Psoas muscle (tissue), 8 donors: ENCODE data around the gene CALCA. TPM values are rescaled to one million over a fixed set of nuclear protein-coding genes. Genes with fewer than 3 reads are reported as not detected.
"Not testable (repeated sequence)": the region's sequence is repeated elsewhere in the genome, so short reads cannot be mapped to it uniquely, and the experiment has no call there.

Source experiments
- ATAC-seq, 4 donors: fragments of 200-7000 bp; cut with Tn5 transposase; one replicate each; pipeline ENCODE4 v1.9.1; 2020; ENCODE audit warnings: moderate library complexity in 3 of 4, mild to moderate bottlenecking in 2 of 4
- DNase-seq, 2 donors: peaks; one replicate each; pipeline ENCODE4 v3.0.0-alpha.2; 2020
- H3K27ac ChIP-seq: fragments of 200-600 bp; one replicate; pipeline ENCODE4 v1.8.0; 2022
- H3K27me3 ChIP-seq, 3 donors: fragments of 200-600 bp in 1 of 3; one replicate each; pipeline versions ENCODE4 v1.6.1 to v1.8.0; 2013 to 2022; ENCODE audit warnings: low read length in 2 of 3, mild to moderate bottlenecking in 2 of 3, moderate library complexity in 1 of 3; ENCODE audit not compliant: insufficient read depth in 3 of 3
- H3K36me3 ChIP-seq, 2 donors: fragments of 200-600 bp in 1 of 2; one replicate each; pipeline versions ENCODE4 v1.6.1 to v1.8.0; 2013 to 2022; ENCODE audit warnings: low read depth in 1 of 2, mild to moderate bottlenecking in 1 of 2, moderate library complexity in 1 of 2; ENCODE audit not compliant: insufficient read depth in 1 of 2
- H3K4me1 ChIP-seq: fragments of 200-600 bp; one replicate; pipeline ENCODE4 v1.8.0; 2022
- H3K4me3 ChIP-seq: fragments of 200-600 bp; one replicate; pipeline ENCODE4 v1.8.0; 2022; ENCODE audit warnings: mild to moderate bottlenecking
- H3K9me3 ChIP-seq: fragments of 200-600 bp; one replicate; pipeline ENCODE4 v1.8.0; 2022
- WGBS, 3 donors: extraction: QIAGEN DNeasy Blood & Tissue Kit; methylation state at CpG; one replicate each; pipeline versions ENCODE4 v1.1.6 to v1.1.7; 2013; 5-methylcytosine and 5-hydroxymethylcytosine counted together
- intact Hi-C, 2 donors: fragments of 100-400 bp; cut with DNase I; formaldehyde crosslinking; loops; one replicate each; pipeline versions ENCODE4 v1.11.0 to v1.14.2; 2022
- polyA plus RNA-seq, 3 donors: library from polyadenylated mRNA; stranded (reverse); fragments of 200-250 nt; gene quantifications; one replicate each; pipeline ENCODE4 v1.2.3, GENCODE V29; 2013
- total RNA-seq, 4 donors: library from RNA; stranded (reverse); fragmentation: NEBNext Ultra II Directional in 2 of 4; extraction: Animal tissue kit (Norgen Biotek cat#: 25700) in 2 of 4; gene quantifications; one replicate each; pipeline versions ENCODE4 v1.2.1 to v1.2.4, GENCODE V29; 2021 to 2023
- TF ChIP-seq, protein P1 (sequence below): fragments of 200-600 bp; IDR thresholded peaks from one replicate; pipeline ENCODE4 v1.8.0; 2022; ENCODE audit warnings: antibody characterized with exemption
- donor health status: healthy with polysubstance abuse.
- donor health status: DM: no; HTN: no; CAD: no; lungs with moderate emphysema.
- donor health status: Bipolar disorder and iron deficiency.
- donor health status: healthy.
- donor health status: DM: yes; HTN: yes; CAD: no.
- donor health status: DM: no; HTN: no; CAD: no.
- donor health status: DM: no; HTN: no; CAD: no.
- donor health status: DM: yes; HTN: yes; CAD: no.

The CALCA gene
- total and polyA plus RNA-seq, 7 donors: 0.34 to 3.9 (median 3.0) TPM; not detected in 4

- no peak for ATAC-seq
- WGBS, 3 donors: 38 to 47% (median 42%) methylated on average over 5 of the region's 5 CpGs
- Histone ChIP-seq H3K36me3 (no peaks in the 10 kb centered on the region), H3K27me3 (no peaks in the 10 kb centered on the region), H3K27ac (no peak overlapping the region), H3K4me1 (no peaks in the 10 kb centered on the region), H3K4me3 (no peak overlapping the region), H3K9me3 (no peaks in the 10 kb centered on the region)
- intact Hi-C loops: no loop called here
- no peak for DNase-seq
- TF ChIP-seq, protein P1, sequence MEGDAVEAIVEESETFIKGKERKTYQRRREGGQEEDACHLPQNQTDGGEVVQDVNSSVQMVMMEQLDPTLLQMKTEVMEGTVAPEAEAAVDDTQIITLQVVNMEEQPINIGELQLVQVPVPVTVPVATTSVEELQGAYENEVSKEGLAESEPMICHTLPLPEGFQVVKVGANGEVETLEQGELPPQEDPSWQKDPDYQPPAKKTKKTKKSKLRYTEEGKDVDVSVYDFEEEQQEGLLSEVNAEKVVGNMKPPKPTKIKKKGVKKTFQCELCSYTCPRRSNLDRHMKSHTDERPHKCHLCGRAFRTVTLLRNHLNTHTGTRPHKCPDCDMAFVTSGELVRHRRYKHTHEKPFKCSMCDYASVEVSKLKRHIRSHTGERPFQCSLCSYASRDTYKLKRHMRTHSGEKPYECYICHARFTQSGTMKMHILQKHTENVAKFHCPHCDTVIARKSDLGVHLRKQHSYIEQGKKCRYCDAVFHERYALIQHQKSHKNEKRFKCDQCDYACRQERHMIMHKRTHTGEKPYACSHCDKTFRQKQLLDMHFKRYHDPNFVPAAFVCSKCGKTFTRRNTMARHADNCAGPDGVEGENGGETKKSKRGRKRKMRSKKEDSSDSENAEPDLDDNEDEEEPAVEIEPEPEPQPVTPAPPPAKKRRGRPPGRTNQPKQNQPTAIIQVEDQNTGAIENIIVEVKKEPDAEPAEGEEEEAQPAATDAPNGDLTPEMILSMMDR: peak; percentile 36
Observed at GRCh38 chr11:15006139-15006759, 34.1 kb upstream of the CALCA start.

DNA sequence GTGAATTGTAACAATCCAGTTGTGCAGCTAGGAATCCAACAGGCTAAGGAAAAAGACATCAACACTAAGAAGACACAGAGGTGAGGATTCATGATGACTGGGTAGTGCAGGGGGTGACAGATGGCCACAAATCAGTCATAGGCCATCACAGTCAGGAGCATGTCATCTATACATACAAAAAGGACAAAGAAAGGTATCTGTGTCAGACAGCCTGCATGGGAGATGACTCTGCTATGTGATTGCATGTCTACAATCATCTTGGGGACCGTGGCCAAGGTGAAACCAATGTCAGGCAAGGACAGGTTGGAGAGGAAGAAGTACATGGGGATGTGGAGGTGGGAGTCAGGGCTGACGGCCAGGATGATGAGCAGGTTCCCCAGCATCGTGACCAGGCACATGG lies 16.0 kb upstream of the CALCA start:
- H3K4me1 ChIP-seq, H3K4me3 ChIP-seq, DNase-seq, H3K27ac ChIP-seq, ATAC-seq, intact Hi-C loops, H3K9me3 ChIP-seq, H3K27me3 ChIP-seq, H3K36me3 ChIP-seq: not testable (repeated sequence)
- WGBS, 3 donors: 54 to 69% (median 61%) methylated on average over 3 of the region's 3 CpGs

DNA sequence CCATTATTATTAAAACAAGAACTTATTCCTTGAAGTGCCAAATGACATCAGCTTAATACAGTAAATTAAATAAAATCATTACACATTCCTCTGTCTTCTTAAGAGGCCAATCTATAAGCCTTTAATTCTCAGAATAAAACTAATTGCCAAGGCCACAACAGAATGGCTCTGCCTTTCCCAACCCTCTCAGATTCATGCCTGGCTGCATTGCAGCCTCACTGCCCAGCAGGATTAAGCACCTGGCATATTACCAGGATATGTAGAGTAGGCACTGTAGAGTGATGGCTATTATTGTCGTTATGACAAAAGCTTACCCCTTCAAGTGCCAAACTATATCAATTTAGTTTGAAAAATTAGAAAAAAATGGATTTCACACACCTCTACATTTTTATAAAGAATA lies 9.4 kb upstream of the CALCA start:
- DNase-seq: no peak
- H3K4me3 ChIP-seq: no peak overlapping the region
- no peaks in the 10 kb centered on the region for H3K36me3 ChIP-seq
- intact Hi-C loops: no loop called here
- 12 to 37% (median 19%) methylated on average over 1 of the region's 1 CpG for WGBS, 3 donors
- TF ChIP-seq, protein P1: no peak
- peaks cover 11% of the 10 kb centered on the region for H3K4me1 ChIP-seq
- ATAC-seq: peak; percentile 84 to 92 (median 86)
- no peaks in the 10 kb centered on the region for H3K27me3 ChIP-seq
- peak overlapping the region; percentile 68 for H3K27ac ChIP-seq
- H3K9me3 ChIP-seq: no peaks in the 10 kb centered on the region

DNA sequence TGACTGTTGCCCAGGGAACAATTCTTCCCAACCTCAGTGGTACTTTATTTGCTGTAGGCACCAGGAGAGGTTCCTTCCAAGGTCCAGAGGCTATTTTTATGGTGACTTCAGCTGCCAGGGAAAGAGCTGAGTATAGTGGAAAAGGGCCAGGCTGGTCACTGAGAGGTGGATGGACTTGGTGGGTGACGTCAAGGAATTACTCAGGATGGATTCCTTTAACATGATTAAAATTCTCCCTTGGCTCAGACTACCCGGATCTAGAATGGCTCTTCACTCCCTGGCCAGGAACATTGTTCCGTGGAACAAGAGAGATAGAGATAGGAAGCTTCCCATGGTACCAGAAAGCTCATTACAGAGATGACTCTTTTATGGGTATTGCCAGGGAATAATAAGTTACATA lies 8.7 kb upstream of the CALCA start:
- peak overlapping the region; percentile 68 for H3K27ac ChIP-seq
- peaks cover 0 to 5% (median 3%) of the 10 kb centered on the region in 3 donors for H3K27me3 ChIP-seq
- H3K36me3 ChIP-seq: no peaks in the 10 kb centered on the region
- TF ChIP-seq, protein P1: no peak
- WGBS, 3 donors: 19 to 44% (median 28%) methylated on average over 3 of the region's 3 CpGs
- no peak overlapping the region for H3K4me3 ChIP-seq
- DNase-seq (no peak), ATAC-seq (peak; percentile 95 to 99 (median 96))
- H3K9me3 ChIP-seq: no peaks in the 10 kb centered on the region
- intact Hi-C loops: no loop called here
- H3K4me1 ChIP-seq: peaks cover 11% of the 10 kb centered on the region

- peaks cover 36% of the 10 kb centered on the region for H3K4me1 ChIP-seq
- DNase-seq: no peak
- no peak overlapping the region for H3K27ac ChIP-seq
- TF ChIP-seq, protein P1: no peak
- peaks cover 3 to 40% (median 24%) of the 10 kb centered on the region in 3 donors for H3K27me3 ChIP-seq
- intact Hi-C loops: loop anchor here (10.0 kb wide), 1 partner anchor 228 kb away; no protein-coding TSS in a partner anchor
- H3K4me3 ChIP-seq: no peak overlapping the region
- no peaks in the 10 kb centered on the region for H3K9me3 ChIP-seq
- no peaks in the 10 kb centered on the region for H3K36me3 ChIP-seq
- ATAC-seq: no peak
- WGBS, 3 donors: 80 to 89% (median 81%) methylated on average over 1 of the region's 1 CpG
Observed at GRCh38 chr11:14977101-14977880, 5.1 kb upstream of the CALCA start.
